ENCODE measurements around the gene CYP4B1. TPM values are rescaled to one million over a fixed set of nuclear protein-coding genes. Genes with fewer than 3 reads are reported as not detected.

CYP4B1 gene
- total and polyA plus RNA-seq, 4 donors = 0.18 to 0.59 (median 0.18) TPM; not detected in 1

- TF ChIP-seq FOXA1 (IDR thresholded peaks at IDR 0.05) = no peak
Measured at GRCh38 chr1:46802901-46803574, 4.2 kb downstream of the CYP4B1 start (continued).

- Histone ChIP-seq H3K27ac (ENCODE audit: low read depth in 1 of 2, low read length in 2 of 2) (no peak overlapping the region), H3K9me3 (ENCODE audit: control insufficient read depth in 4 of 4, low read length in 3 of 4) (no peaks in the 10 kb centered on the region), H3K27me3 (ENCODE audit: control insufficient read depth in 4 of 4, insufficient read depth in 4 of 4, low read length in 3 of 4) (peaks cover 0 to 3% (median 1%) of the 10 kb centered on the region in 4 donors), H3K4me3 (ENCODE audit: low read depth in 1 of 3, low read length in 3 of 3) (no peak overlapping the region), H3K9ac (ENCODE audit: low read depth in 1 of 2, low read length in 2 of 2) (no peak overlapping the region), H3K4me1 (ENCODE audit: control insufficient read depth in 4 of 4, insufficient read depth in 4 of 4, low read length in 3 of 4) (no peaks in the 10 kb centered on the region), H3K36me3 (ENCODE audit: control insufficient read depth in 4 of 4, insufficient read depth in 3 of 4, low read depth in 1 of 4, low read length in 3 of 4) (no peaks in the 10 kb centered on the region)
- no peak for TF ChIP-seq FOXA2 (IDR thresholded peaks at IDR 0.05)
- TF ChIP-seq EGR1 (IDR thresholded peaks at IDR 0.05; ENCODE audit: low read depth in 2 of 2) = no peak
- no peak for TF ChIP-seq HNF4G (IDR thresholded peaks at IDR 0.05)
- TF ChIP-seq CTCF (IDR thresholded peaks at IDR 0.05; ENCODE audit: low read depth, low read length, missing input control) = no peak
- no peak for TF ChIP-seq FOXA1 (IDR thresholded peaks at IDR 0.05)
- no peak for TF ChIP-seq RAD21 (IDR thresholded peaks at IDR 0.05)
- TF ChIP-seq ATF3 (IDR thresholded peaks at IDR 0.05) = no peak
- no peak for TF ChIP-seq REST (IDR thresholded peaks at IDR 0.05)
- 79% methylated on average over 2 of the region's 2 CpGs for WGBS
- DNase-seq (ENCODE audit: low spot score) = no peak
Measured at GRCh38 chr1:46804027-46804889, 5.4 kb downstream of the CYP4B1 start.

- WGBS = 91% methylated on average over 1 of the region's 1 CpG
- Histone ChIP-seq H3K9me3 (ENCODE audit: control insufficient read depth in 4 of 4, low read length in 3 of 4) (no peaks in the 10 kb centered on the region), H3K27me3 (ENCODE audit: control insufficient read depth in 4 of 4, insufficient read depth in 4 of 4, low read length in 3 of 4) (peaks cover 0 to 3% (median 1%) of the 10 kb centered on the region in 4 donors), H3K4me1 (ENCODE audit: control insufficient read depth in 4 of 4, insufficient read depth in 4 of 4, low read length in 3 of 4) (no peaks in the 10 kb centered on the region), H3K4me3 (ENCODE audit: low read depth in 1 of 3, low read length in 3 of 3) (no peak overlapping the region), H3K36me3 (ENCODE audit: control insufficient read depth in 4 of 4, insufficient read depth in 3 of 4, low read depth in 1 of 4, low read length in 3 of 4) (no peaks in the 10 kb centered on the region), H3K27ac (ENCODE audit: low read depth in 1 of 2, low read length in 2 of 2) (no peak overlapping the region), H3K9ac (ENCODE audit: low read depth in 1 of 2, low read length in 2 of 2) (no peak overlapping the region)
- DNase-seq (ENCODE audit: low spot score) = no peak
- no peak for TF ChIP-seq TAF1 (conservative IDR thresholded peaks at IDR 0.05)
- no peak for TF ChIP-seq GABPA (IDR thresholded peaks at IDR 0.05 in 1 of 2, conservative IDR thresholded peaks at IDR 0.05 in 1 of 2)
- TF ChIP-seq RXRA (IDR thresholded peaks at IDR 0.05) = no peak
- no peak for TF ChIP-seq YY1 (IDR thresholded peaks at IDR 0.05)
- TF ChIP-seq MAX (IDR thresholded peaks at IDR 0.05) = no peak
- TF ChIP-seq ZBTB33 (IDR thresholded peaks at IDR 0.05) = no peak
- no peak for TF ChIP-seq JUND (IDR thresholded peaks at IDR 0.05)
- TF ChIP-seq FOXA2 (IDR thresholded peaks at IDR 0.05) = no peak
- no peak for TF ChIP-seq ATF3 (IDR thresholded peaks at IDR 0.05)
- no peak for TF ChIP-seq HNF4A (conservative IDR thresholded peaks at IDR 0.05)
- TF ChIP-seq HNF4G (IDR thresholded peaks at IDR 0.05) = no peak
- TF ChIP-seq CTCF (IDR thresholded peaks at IDR 0.05; ENCODE audit: low read depth, low read length, missing input control) = no peak
- no peak for TF ChIP-seq RAD21 (IDR thresholded peaks at IDR 0.05)
- TF ChIP-seq EGR1 (IDR thresholded peaks at IDR 0.05; ENCODE audit: low read depth in 2 of 2) = no peak
Measured at GRCh38 chr1:46804926-46805325, 6.1 kb downstream of the CYP4B1 start.

Data from liver (tissue), 9 donors.